Panc1 (cell line): ENCODE data around the gene DENND4B. TPM values are rescaled to one million over a fixed set of nuclear protein-coding genes. Genes with fewer than 3 reads are reported as not detected.
A peak's percentile ranks its signal among the peaks of the same experiment; 100 is the strongest.

Experiments
- ATAC-seq: fragments of 200-7000 bp; cut with Tn5 transposase; 2 replicates; pipeline ENCODE4 v1.9.1; 2020; ENCODE audit warnings: mild to moderate bottlenecking, moderate library complexity
- BruUV-seq: library from RNA; stranded (reverse); fragments of 400-500 nt; replicated peaks from 2 replicates; lab custom pipeline; 2021; lab: Mats Ljungman, UMichigan
- CTCF ChIA-PET: fragments of 300-600 bp; sonication (Branson Sonifier 250); formaldehyde crosslinking; loops from one replicate; lab custom pipeline; 2022; ENCODE audit warnings: antibody characterized with exemption; lab: Charles Lee
- POLR2A ChIA-PET: fragments of 300-600 bp; sonication (Branson Sonifier 250); formaldehyde crosslinking; loops from one replicate; lab custom pipeline; 2022; ENCODE audit warnings: antibody characterized with exemption; lab: Charles Lee
- DNase-seq: peaks from one replicate; pipeline ENCODE4 v3.0.0-alpha.2; 2010; ENCODE audit warnings: low read depth, low spot score
- H3K27ac ChIP-seq: 2 replicates; pipeline ENCODE4 v1.5.1; 2011; ENCODE audit warnings: mild to moderate bottlenecking, low read length, inconsistent platforms
- H3K27me3 ChIP-seq: fragments of 200-500 bp; sonication (Bioruptor generic); 2 replicates; pipeline ENCODE4 v1.6.0; 2014; ENCODE audit warnings: low read length, inconsistent platforms; ENCODE audit not compliant: control insufficient read depth, insufficient read depth
- H3K36me3 ChIP-seq: fragments of 200-500 bp; sonication (Bioruptor generic); 2 replicates; pipeline ENCODE4 v1.5.1; 2014; ENCODE audit warnings: inconsistent platforms, mild to moderate bottlenecking, low read length, moderate library complexity; ENCODE audit not compliant: control insufficient read depth, insufficient read depth
- H3K4me1 ChIP-seq: 2 replicates; pipeline ENCODE4 v1.5.1; 2011; ENCODE audit warnings: inconsistent platforms, mild to moderate bottlenecking, low read length, moderate library complexity; ENCODE audit not compliant: control insufficient read depth, insufficient read depth
- H3K4me3 ChIP-seq, 2 experiments: 2 replicates each; pipeline ENCODE4 v1.5.1; 2011 to 2012; ENCODE audit warnings: low read depth in 2 of 2, low read length in 2 of 2, mild to moderate bottlenecking in 2 of 2, inconsistent platforms in 1 of 2, moderate library complexity in 1 of 2
- H3K9me3 ChIP-seq: fragments of 200-500 bp; sonication (Bioruptor generic); 2 replicates; pipeline ENCODE4 v1.5.1; 2014; ENCODE audit warnings: low read depth, mild to moderate bottlenecking, inconsistent platforms, low read length, moderate library complexity; ENCODE audit not compliant: control insufficient read depth, insufficient read depth
- POLR2AphosphoS5 ChIP-seq: IDR thresholded peaks from 2 replicates; pipeline ENCODE4 v1.6.1; 2012; ENCODE audit warnings: mild to moderate bottlenecking, low read depth, low read length, moderate library complexity
- REST ChIP-seq, 2 experiments: IDR thresholded peaks; 2 replicates each; pipeline ENCODE4 v1.6.1; 2011 to 2012; ENCODE audit warnings: low read depth in 2 of 2, control low read depth in 1 of 2, low read length in 1 of 2, mild to moderate bottlenecking in 1 of 2, moderate library complexity in 1 of 2; ENCODE audit not compliant: insufficient read depth in 1 of 2
- SIN3A ChIP-seq: IDR thresholded peaks from 2 replicates; pipeline ENCODE4 v1.6.1; 2012; ENCODE audit warnings: low read depth, mild to moderate bottlenecking, low read length, moderate library complexity, borderline replicate concordance; ENCODE audit not compliant: insufficient read depth
- TCF7L2 ChIP-seq: IDR thresholded peaks from 2 replicates; pipeline ENCODE4 v1.6.1; 2011; ENCODE audit warnings: mild to moderate bottlenecking, low read depth, low read length, inconsistent platforms
- in situ Hi-C: cut with HindIII; loops from 2 replicates; pipeline ENCODE4 v1.10.0; 2016; ENCODE audit warnings: low sequenced_read_pairs, low pct_unique_long_range_greater_than_20kb
- intact Hi-C: fragments of 100-400 bp; cut with micrococcal nuclease; formaldehyde crosslinking; loops from one replicate; pipeline ENCODE4 v1.10.0; 2022; ENCODE audit not compliant: unreplicated experiment
- total RNA-seq: library from RNA; stranded (reverse); gene quantifications from one replicate; pipeline ENCODE4 v1.2.1, GENCODE V29; 2021; ENCODE audit not compliant: unreplicated experiment
- TF ChIP-seq, protein P1 (sequence below): fragments of 450-650 bp; IDR thresholded peaks from 2 replicates; pipeline ENCODE4 v1.5.1; 2017; ENCODE audit warnings: mild to moderate bottlenecking

DENND4B gene
- total RNA-seq, 1 experiment from 2014 or later = 56.2 TPM

GRCh38 chr1:153951183-153951582 is 4.7 kb upstream of the DENND4B start:
- ChIA-PET POLR2A (no interaction called here), CTCF (no interaction called here)
- peaks cover 3% of the 10 kb centered on the region for H3K36me3 ChIP-seq
- no peaks in the 10 kb centered on the region for H3K27me3 ChIP-seq
- DNase-seq = no peak
- no peak overlapping the region for H3K4me3 ChIP-seq
- H3K4me1 ChIP-seq = peaks cover 10% of the 10 kb centered on the region
- no peak for ATAC-seq
- intact Hi-C loops = no loop called here
- no peaks in the 10 kb centered on the region for H3K9me3 ChIP-seq
- no peak overlapping the region for H3K27ac ChIP-seq
- TF ChIP-seq REST (IDR thresholded peaks at IDR 0.05; ENCODE audit: insufficient read depth in 1 of 2, low read depth in 2 of 2, low read length in 1 of 2) (no peak), SIN3A (no peak), TCF7L2 (no peak), POLR2AphosphoS5 (no peak)
- TF ChIP-seq, protein P1, sequence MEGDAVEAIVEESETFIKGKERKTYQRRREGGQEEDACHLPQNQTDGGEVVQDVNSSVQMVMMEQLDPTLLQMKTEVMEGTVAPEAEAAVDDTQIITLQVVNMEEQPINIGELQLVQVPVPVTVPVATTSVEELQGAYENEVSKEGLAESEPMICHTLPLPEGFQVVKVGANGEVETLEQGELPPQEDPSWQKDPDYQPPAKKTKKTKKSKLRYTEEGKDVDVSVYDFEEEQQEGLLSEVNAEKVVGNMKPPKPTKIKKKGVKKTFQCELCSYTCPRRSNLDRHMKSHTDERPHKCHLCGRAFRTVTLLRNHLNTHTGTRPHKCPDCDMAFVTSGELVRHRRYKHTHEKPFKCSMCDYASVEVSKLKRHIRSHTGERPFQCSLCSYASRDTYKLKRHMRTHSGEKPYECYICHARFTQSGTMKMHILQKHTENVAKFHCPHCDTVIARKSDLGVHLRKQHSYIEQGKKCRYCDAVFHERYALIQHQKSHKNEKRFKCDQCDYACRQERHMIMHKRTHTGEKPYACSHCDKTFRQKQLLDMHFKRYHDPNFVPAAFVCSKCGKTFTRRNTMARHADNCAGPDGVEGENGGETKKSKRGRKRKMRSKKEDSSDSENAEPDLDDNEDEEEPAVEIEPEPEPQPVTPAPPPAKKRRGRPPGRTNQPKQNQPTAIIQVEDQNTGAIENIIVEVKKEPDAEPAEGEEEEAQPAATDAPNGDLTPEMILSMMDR = no peak
- no TSS peak for BruUV-seq
- in situ Hi-C loops = no loop called here

- Histone ChIP-seq H3K4me1 (peaks cover 14% of the 10 kb centered on the region), H3K27me3 (no peaks in the 10 kb centered on the region), H3K27ac (peak overlapping the region; percentile 78), H3K9me3 (no peaks in the 10 kb centered on the region), H3K36me3 (no peaks in the 10 kb centered on the region; the same call in none of the 2 replicates), H3K4me3 (peak overlapping the region; percentile 77 to 78)
- peak; percentile 83 for ATAC-seq
- ChIA-PET CTCF (interaction anchor here (0.5 to 1.1 kb wide), 8 partner anchors 21 to 1304 kb away, joined by 4 to 12 read pairs (median 6); partner anchors contain the start of gene GATAD2B), POLR2A (interaction anchor here (0.6 to 0.7 kb wide), 2 partner anchors 13 to 51 kb away, joined by 3 to 8 read pairs; no protein-coding TSS in a partner anchor)
- intact Hi-C loops (no loop called here), in situ Hi-C loops (no loop called here)
- no TSS peak for BruUV-seq
- DNase-seq = no peak
- TF ChIP-seq TCF7L2 (no peak), SIN3A (peak; percentile 57; the same call in 1 of the 2 replicates), POLR2AphosphoS5 (0 out of 2 replicates have a peak, but pooled peaks have one; percentile 35)
These were observed 510 bp downstream of the DENND4B start for GRCh38 chr1:153945795-153946621.
